Measurements from ENCODE around the gene HDHD3. TPM values are rescaled to one million over a fixed set of nuclear protein-coding genes. Genes with fewer than 3 reads are reported as not detected.
A peak's percentile ranks its signal among the peaks of the same experiment; 100 is the strongest.

The HDHD3 gene
- polyA plus RNA-seq, 3 donors: 8.3 to 12.0 (median 9.2) TPM

DNA sequence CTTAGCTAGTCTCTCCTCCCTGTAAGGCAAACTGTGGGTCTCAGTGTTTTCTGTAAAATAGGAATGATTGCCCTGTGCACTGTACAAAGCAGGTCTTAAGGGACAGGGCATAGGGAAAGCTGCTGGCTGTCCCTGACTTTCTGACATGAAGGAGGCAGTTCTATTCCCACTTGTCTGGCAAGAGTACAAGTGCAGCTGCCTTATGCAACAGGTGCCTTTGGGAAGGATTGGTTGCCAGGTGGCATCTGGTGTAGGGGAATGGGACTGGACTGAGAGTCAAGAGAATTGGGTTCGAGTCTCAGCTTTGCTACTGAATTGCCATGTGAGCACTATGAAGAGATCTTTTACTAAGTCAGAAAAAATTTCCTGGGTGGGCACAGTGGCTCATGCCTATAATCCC is 17.4 kb downstream of the HDHD3 start:
- no peaks in the 10 kb centered on the region for H3K36me3 Mint-ChIP-seq
- peaks cover 0 to 2% (median 0%) of the 10 kb centered on the region in 3 donors for H3K27me3 Mint-ChIP-seq (ENCODE audit: low read depth in 3 of 3)
- H3K27ac Mint-ChIP-seq: no peak overlapping the region
- Histone ChIP-seq H3K79me2 (ENCODE audit: insufficient read depth, low read length) (no peaks in the 10 kb centered on the region), H3K4me3 (replicated peaks in 1 of 3; ENCODE audit: low read depth in 2 of 3, low read length in 3 of 3) (no peak overlapping the region), H4K20me1 (ENCODE audit: insufficient read depth, low read length) (no peaks in the 10 kb centered on the region), H3K27ac (ENCODE audit: low read depth in 1 of 2, low read length in 2 of 2) (no peak overlapping the region), H3K36me3 (replicated peaks in 1 of 2; ENCODE audit: control insufficient read depth in 1 of 2, insufficient read depth in 2 of 2, low read length in 2 of 2) (no peaks in the 10 kb centered on the region), H3K4me2 (replicated peaks; ENCODE audit: extremely low read depth, low read length, poor library complexity, severe bottlenecking) (no peak overlapping the region), H2AFZ (ENCODE audit: insufficient read depth, low read depth, low read length, poor library complexity, severe bottlenecking) (no peak overlapping the region), H3K4me1 (ENCODE audit: control insufficient read depth in 1 of 2, insufficient read depth in 2 of 2, low read length in 2 of 2) (no peaks in the 10 kb centered on the region), H3K27me3 (ENCODE audit: control insufficient read depth in 2 of 2, insufficient read depth in 2 of 2, low read length in 2 of 2) (no peaks in the 10 kb centered on the region), H3K9me3 (replicated peaks in 1 of 2; ENCODE audit: control insufficient read depth in 1 of 2, insufficient read depth in 1 of 2, low read length in 2 of 2) (no peaks in the 10 kb centered on the region), H3K9ac (ENCODE audit: insufficient read depth, low read length, poor library complexity, severe bottlenecking) (no peak overlapping the region)
- TF ChIP-seq, protein P1, sequence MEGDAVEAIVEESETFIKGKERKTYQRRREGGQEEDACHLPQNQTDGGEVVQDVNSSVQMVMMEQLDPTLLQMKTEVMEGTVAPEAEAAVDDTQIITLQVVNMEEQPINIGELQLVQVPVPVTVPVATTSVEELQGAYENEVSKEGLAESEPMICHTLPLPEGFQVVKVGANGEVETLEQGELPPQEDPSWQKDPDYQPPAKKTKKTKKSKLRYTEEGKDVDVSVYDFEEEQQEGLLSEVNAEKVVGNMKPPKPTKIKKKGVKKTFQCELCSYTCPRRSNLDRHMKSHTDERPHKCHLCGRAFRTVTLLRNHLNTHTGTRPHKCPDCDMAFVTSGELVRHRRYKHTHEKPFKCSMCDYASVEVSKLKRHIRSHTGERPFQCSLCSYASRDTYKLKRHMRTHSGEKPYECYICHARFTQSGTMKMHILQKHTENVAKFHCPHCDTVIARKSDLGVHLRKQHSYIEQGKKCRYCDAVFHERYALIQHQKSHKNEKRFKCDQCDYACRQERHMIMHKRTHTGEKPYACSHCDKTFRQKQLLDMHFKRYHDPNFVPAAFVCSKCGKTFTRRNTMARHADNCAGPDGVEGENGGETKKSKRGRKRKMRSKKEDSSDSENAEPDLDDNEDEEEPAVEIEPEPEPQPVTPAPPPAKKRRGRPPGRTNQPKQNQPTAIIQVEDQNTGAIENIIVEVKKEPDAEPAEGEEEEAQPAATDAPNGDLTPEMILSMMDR (IDR thresholded peaks at IDR 0.05): no peak
- WGBS (ENCODE audit: insufficient coverage): 100% methylated on average over 1 of the region's 1 CpG
- H3K4me3 Mint-ChIP-seq: no peak overlapping the region
- H3K9me3 Mint-ChIP-seq: no peaks in the 10 kb centered on the region
- no peak for DNase-seq
- intact Hi-C loops (cut with micrococcal nuclease): no loop called here
- no peaks in the 10 kb centered on the region for H3K4me1 Mint-ChIP-seq

DNA sequence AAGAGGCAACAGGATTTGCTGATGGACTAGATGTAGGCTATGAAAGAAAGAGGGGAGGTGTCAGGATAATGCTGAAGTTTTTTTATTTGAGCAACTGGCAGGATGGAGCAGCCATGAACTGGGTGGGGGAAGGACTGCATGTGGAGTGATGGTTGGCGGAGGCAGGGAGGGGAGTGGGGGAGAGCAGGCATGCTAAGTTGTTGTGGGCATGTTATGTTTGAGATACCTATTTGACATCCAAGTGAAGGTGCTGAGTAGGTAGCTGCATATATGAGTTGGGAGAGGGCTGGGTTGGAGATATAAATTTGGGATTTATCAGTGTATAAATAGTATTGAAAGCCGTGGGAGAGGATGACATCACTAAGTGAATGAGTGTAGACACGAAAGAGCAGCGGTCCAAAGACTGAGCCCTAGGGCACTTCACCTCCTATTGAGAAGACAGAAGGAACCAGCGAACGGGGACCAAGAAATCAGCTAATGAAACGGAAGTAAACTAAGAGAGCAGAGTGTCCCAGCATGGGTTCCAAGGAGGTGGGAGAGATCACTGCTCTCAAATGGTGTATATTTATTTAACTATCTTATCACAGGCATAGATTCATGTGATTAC is 20.0 kb downstream of the HDHD3 start:
- Histone ChIP-seq H3K27me3 (ENCODE audit: control insufficient read depth in 2 of 2, insufficient read depth in 2 of 2, low read length in 2 of 2) (no peaks in the 10 kb centered on the region), H3K9ac (ENCODE audit: insufficient read depth, low read length, poor library complexity, severe bottlenecking) (no peak overlapping the region), H3K79me2 (ENCODE audit: insufficient read depth, low read length) (no peaks in the 10 kb centered on the region), H3K27ac (ENCODE audit: low read depth in 1 of 2, low read length in 2 of 2) (no peak overlapping the region), H4K20me1 (ENCODE audit: insufficient read depth, low read length) (no peaks in the 10 kb centered on the region), H3K36me3 (replicated peaks in 1 of 2; ENCODE audit: control insufficient read depth in 1 of 2, insufficient read depth in 2 of 2, low read length in 2 of 2) (no peaks in the 10 kb centered on the region), H2AFZ (ENCODE audit: insufficient read depth, low read depth, low read length, poor library complexity, severe bottlenecking) (no peak overlapping the region), H3K4me1 (ENCODE audit: control insufficient read depth in 1 of 2, insufficient read depth in 2 of 2, low read length in 2 of 2) (no peaks in the 10 kb centered on the region), H3K4me3 (replicated peaks in 1 of 3; ENCODE audit: low read depth in 2 of 3, low read length in 3 of 3) (no peak overlapping the region), H3K4me2 (replicated peaks; ENCODE audit: extremely low read depth, low read length, poor library complexity, severe bottlenecking) (no peak overlapping the region), H3K9me3 (replicated peaks in 1 of 2; ENCODE audit: control insufficient read depth in 1 of 2, insufficient read depth in 1 of 2, low read length in 2 of 2) (no peaks in the 10 kb centered on the region)
- no peaks in the 10 kb centered on the region for H3K9me3 Mint-ChIP-seq
- peaks cover 0 to 2% (median 2%) of the 10 kb centered on the region in 3 donors for H3K27me3 Mint-ChIP-seq (ENCODE audit: low read depth in 3 of 3)
- DNase-seq: no peak
- no peaks in the 10 kb centered on the region for H3K36me3 Mint-ChIP-seq
- H3K4me3 Mint-ChIP-seq: no peak overlapping the region
- 94% methylated on average over 4 of the region's 7 CpGs for WGBS (ENCODE audit: insufficient coverage)
- peak overlapping the region in 1 of 7 donors; percentile 32 for H3K27ac Mint-ChIP-seq
- peaks cover 7% of the 10 kb centered on the region for H3K4me1 Mint-ChIP-seq
- intact Hi-C loops (cut with micrococcal nuclease): no loop called here
- TF ChIP-seq, protein P1 (IDR thresholded peaks at IDR 0.05): no peak

Data from CD14-positive monocyte (primary cell).